HCT116 (cell line): ENCODE measurements around the gene SRGN. TPM values are rescaled to one million over a fixed set of nuclear protein-coding genes. Genes with fewer than 3 reads are reported as not detected.

Experiments
- ATAC-seq: fragments of 200-7000 bp; cut with Tn5 transposase; 2 replicates; pipeline ENCODE4 v1.9.1; 2020; ENCODE audit warnings: mild to moderate bottlenecking, moderate library complexity
- BruUV-seq: library from RNA; stranded (reverse); fragments of 400-500 nt; replicated peaks from 2 replicates; lab custom pipeline; 2021; lab: Mats Ljungman, UMichigan
- CTCF ChIA-PET: fragments of 300-600 bp; sonication (Branson Sonifier 250); formaldehyde crosslinking; loops from one replicate; lab custom pipeline; 2021; ENCODE audit warnings: antibody characterized with exemption; lab: Charles Lee
- POLR2A ChIA-PET: fragments of 300-600, 350-600 bp; sonication (Branson Sonifier 250); formaldehyde crosslinking; loops from one replicate; lab custom pipeline; 2021; ENCODE audit warnings: antibody characterized with exemption; lab: Charles Lee
- RAD21 ChIA-PET, 2 experiments: fragments of 300-600 bp; sonication (Branson Sonifier 250); formaldehyde crosslinking; loops; one replicate each; lab custom pipeline; 2023; ENCODE audit warnings: low total read pairs in 2 of 2; ENCODE audit not compliant: uncharacterized antibody in 2 of 2, unreplicated experiment in 2 of 2, low non-redundant PET in 1 of 2; lab: Charles Lee
- DNase-seq: peaks from one replicate; pipeline ENCODE4 v3.0.0-alpha.2; 2010; ENCODE audit warnings: low read depth, low spot score
- H2AFZ ChIP-seq: fragments of 200-600 bp; shearing (Covaris generic), sonication (generic); 2 replicates; pipeline ENCODE4 v1.6.1; 2017; ENCODE audit warnings: low read depth, mixed run types, mixed read lengths, antibody characterized with exemption, low read length; ENCODE audit not compliant: poor library complexity, severe bottlenecking
- H3K27ac ChIP-seq: 2 replicates; pipeline ENCODE4 v1.5.1; 2012; ENCODE audit warnings: low read depth, low read length
- H3K27me3 ChIP-seq: fragments of 200-600 bp; sonication (generic); 2 replicates; pipeline ENCODE4 v1.6.1; 2016; ENCODE audit warnings: mixed run types, low read length, mixed read lengths; ENCODE audit not compliant: insufficient read depth
- H3K36me3 ChIP-seq, 2 experiments: fragments of 200-500 bp in 1 of 2; fragments of 200-600 bp in 1 of 2; sonication (Bioruptor generic) in 1 of 2; sonication (generic) in 1 of 2; 2 replicates each; pipeline versions ENCODE4 v1.5.1 to v1.6.1; 2014 to 2016; ENCODE audit warnings: low read length in 2 of 2, inconsistent platforms in 1 of 2, mixed read lengths in 1 of 2, mixed run types in 1 of 2; ENCODE audit not compliant: insufficient read depth in 2 of 2, control insufficient read depth in 1 of 2
- H3K4me1 ChIP-seq, 2 experiments: fragments of 200-600 bp in 1 of 2; sonication (generic) in 1 of 2; 2 replicates each; pipeline versions ENCODE4 v1.5.1 to v1.6.1; 2012 to 2017; ENCODE audit warnings: low read length in 2 of 2, inconsistent platforms in 1 of 2, mild to moderate bottlenecking in 1 of 2, mixed read lengths in 1 of 2, mixed run types in 1 of 2, moderate library complexity in 1 of 2; ENCODE audit not compliant: insufficient read depth in 2 of 2, control insufficient read depth in 1 of 2
- H3K4me2 ChIP-seq: fragments of 200-600 bp; sonication (generic); 2 replicates; pipeline ENCODE4 v1.6.1; 2017; ENCODE audit warnings: mixed run types, low read length, mixed read lengths
- H3K4me3 ChIP-seq, 2 experiments: fragments of 200-600 bp in 1 of 2; sonication (generic) in 1 of 2; replicated peaks in 1 of 2; 2 replicates each; pipeline ENCODE4 v1.5.1; 2011 to 2016; ENCODE audit warnings: low read length in 2 of 2, control low read depth in 1 of 2, low read depth in 1 of 2, mild to moderate bottlenecking in 1 of 2, mixed read lengths in 1 of 2, mixed run types in 1 of 2
- H3K79me2 ChIP-seq: fragments of 200-600 bp; sonication (generic); 2 replicates; pipeline ENCODE4 v1.6.1; 2017; ENCODE audit warnings: mild to moderate bottlenecking, mixed run types, low read length, moderate library complexity, mixed read lengths; ENCODE audit not compliant: insufficient read depth
- H3K9ac ChIP-seq: fragments of 200-600 bp; sonication (generic); 2 replicates; pipeline ENCODE4 v1.6.1; 2016; ENCODE audit warnings: low read length, mixed read lengths
- H3K9me2 ChIP-seq: fragments of 200-600 bp; sonication (generic), shearing (Covaris generic); 2 replicates; pipeline ENCODE4 v1.6.1; 2017; ENCODE audit warnings: mixed run types, mild to moderate bottlenecking, moderate library complexity; ENCODE audit not compliant: insufficient read depth
- H3K9me3 ChIP-seq, 2 experiments: fragments of 200-500 bp in 1 of 2; fragments of 200-600 bp in 1 of 2; sonication (Bioruptor generic) in 1 of 2; sonication (generic) in 1 of 2; 2 replicates each; pipeline ENCODE4 v1.6.1; 2014 to 2017; ENCODE audit warnings: low read length in 2 of 2, mixed read lengths in 2 of 2, inconsistent platforms in 1 of 2, low read depth in 1 of 2, mild to moderate bottlenecking in 1 of 2, mixed run types in 1 of 2, moderate library complexity in 1 of 2; ENCODE audit not compliant: control insufficient read depth in 1 of 2, insufficient read depth in 1 of 2
- H4K20me1 ChIP-seq: fragments of 200-600 bp; sonication (generic), shearing (Covaris generic); 2 replicates; pipeline ENCODE4 v1.6.1; 2017; ENCODE audit warnings: mixed run types, mild to moderate bottlenecking, moderate library complexity; ENCODE audit not compliant: insufficient read depth
- CBX3 ChIP-seq: IDR thresholded peaks from 2 replicates; pipeline ENCODE4 v1.6.1; 2012; ENCODE audit warnings: low read depth
- EGR1 ChIP-seq: IDR thresholded peaks from 2 replicates; pipeline ENCODE4 v1.6.1; 2012; ENCODE audit warnings: low read depth
- ELF1 ChIP-seq: IDR thresholded peaks from 2 replicates; pipeline ENCODE4 v1.6.1; 2012; ENCODE audit warnings: low read depth, borderline replicate concordance
- JUND ChIP-seq: IDR thresholded peaks from 2 replicates; pipeline ENCODE4 v1.6.1; 2012
- POLR2A ChIP-seq: IDR thresholded peaks from 2 replicates; pipeline ENCODE4 v1.7.0; 2011; ENCODE audit warnings: borderline replicate concordance; ENCODE audit not compliant: insufficient read depth, insufficient read length; ENCODE audit errors: extremely low read depth
- RAD21 ChIP-seq: IDR thresholded peaks from 2 replicates; pipeline ENCODE4 v1.6.1; 2012; ENCODE audit warnings: low read depth, mild to moderate bottlenecking
- SRF ChIP-seq: IDR thresholded peaks from 2 replicates; pipeline ENCODE4 v1.6.1; 2012; ENCODE audit warnings: low read depth
- YY1 ChIP-seq: IDR thresholded peaks from 2 replicates; pipeline ENCODE4 v1.6.1; 2011; ENCODE audit warnings: low read length, low read depth, moderate library complexity, mild to moderate bottlenecking; ENCODE audit not compliant: insufficient replicate concordance; ENCODE audit errors: extremely low read depth
- intact Hi-C: fragments of 100-400 bp; cut with micrococcal nuclease; formaldehyde crosslinking; loops from 2 replicates; pipeline ENCODE4 v1.10.0; 2022
- total RNA-seq: library from RNA; stranded (reverse); gene quantifications from one replicate; pipeline ENCODE4 v1.2.1, GENCODE V29; 2021; ENCODE audit not compliant: unreplicated experiment
- TF ChIP-seq, protein P1 (sequence below): IDR thresholded peaks from 2 replicates; pipeline ENCODE4 v1.6.1; 2012
- TF ChIP-seq, protein P2 (sequence below): IDR thresholded peaks from 2 replicates; pipeline ENCODE4 v1.6.1; 2012
- TF ChIP-seq, protein P3 (sequence below), 3 experiments: fragments of 200-600 bp in 1 of 3; sonication (generic) in 1 of 3; IDR thresholded peaks in 2 of 3; conservative IDR thresholded peaks in 1 of 3; 2 replicates each; pipeline ENCODE4 v1.5.1; 2012 to 2017; ENCODE audit warnings: low read depth in 2 of 3, low read length in 2 of 3, antibody characterized with exemption in 1 of 3, borderline replicate concordance in 1 of 3, control low read depth in 1 of 3, mild to moderate bottlenecking in 1 of 3, mixed read lengths in 1 of 3, mixed run types in 1 of 3, moderate library complexity in 1 of 3; ENCODE audit not compliant: insufficient read depth in 1 of 3
- TF ChIP-seq, protein P4 (sequence below): IDR thresholded peaks from 2 replicates; pipeline ENCODE4 v1.6.1; 2011; ENCODE audit warnings: mild to moderate bottlenecking, low read length, moderate library complexity; ENCODE audit not compliant: insufficient replicate concordance; ENCODE audit errors: extremely low read depth

The SRGN gene
- total RNA-seq, 1 experiment from 2014 or later: 1.8 TPM

DNA sequence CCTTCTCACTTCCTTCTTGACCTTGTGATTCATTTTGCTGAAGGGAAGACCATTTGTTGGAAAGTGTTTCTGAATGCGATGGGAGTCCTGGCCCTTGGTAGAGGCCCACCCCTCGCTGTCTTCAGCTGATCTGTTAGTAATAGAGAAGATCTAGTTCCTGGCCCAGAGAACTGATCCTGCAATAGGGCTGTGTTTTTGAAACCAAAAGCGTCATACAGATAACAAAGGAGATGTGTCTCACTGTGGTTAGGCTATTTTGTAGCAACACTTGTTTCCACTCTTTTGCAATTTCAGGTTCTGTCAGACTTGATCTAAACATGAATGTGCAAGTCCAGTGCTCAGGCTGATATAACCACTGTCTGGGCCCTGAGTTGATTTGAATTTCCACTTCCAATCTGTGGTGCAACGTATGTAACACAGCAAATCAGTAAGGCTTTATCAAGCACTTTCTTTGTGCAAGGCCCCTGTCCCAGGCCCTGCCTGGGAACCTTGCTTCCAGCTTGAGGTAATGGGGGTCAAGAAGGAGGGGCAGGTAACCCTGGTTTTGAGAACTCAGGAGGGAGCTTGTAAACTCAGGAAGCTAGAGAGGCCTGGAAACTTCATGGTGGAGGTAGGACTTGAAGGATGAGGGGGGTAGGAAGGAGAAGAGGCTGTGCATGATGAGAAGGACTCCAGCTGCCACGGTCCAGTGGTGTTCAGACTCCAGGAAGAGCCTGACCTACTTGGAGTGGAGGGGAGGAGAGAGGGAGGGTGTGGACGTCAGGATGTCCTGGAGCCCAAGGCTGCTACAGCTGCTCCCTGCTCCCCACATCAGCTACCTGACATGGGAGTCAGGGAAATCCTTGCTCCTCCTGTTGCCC, 42.2 kb upstream of the SRGN start:
- no peaks in the 10 kb centered on the region for H4K20me1 ChIP-seq
- H3K36me3 ChIP-seq: no peaks in the 10 kb centered on the region
- no peaks in the 10 kb centered on the region for H3K9me3 ChIP-seq
- TF ChIP-seq POLR2A (no peak), JUND (no peak), CBX3 (no peak), SRF (no peak)
- TF ChIP-seq, protein P1, sequence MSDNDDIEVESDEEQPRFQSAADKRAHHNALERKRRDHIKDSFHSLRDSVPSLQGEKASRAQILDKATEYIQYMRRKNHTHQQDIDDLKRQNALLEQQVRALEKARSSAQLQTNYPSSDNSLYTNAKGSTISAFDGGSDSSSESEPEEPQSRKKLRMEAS: no peak
- TF ChIP-seq, protein P2, sequence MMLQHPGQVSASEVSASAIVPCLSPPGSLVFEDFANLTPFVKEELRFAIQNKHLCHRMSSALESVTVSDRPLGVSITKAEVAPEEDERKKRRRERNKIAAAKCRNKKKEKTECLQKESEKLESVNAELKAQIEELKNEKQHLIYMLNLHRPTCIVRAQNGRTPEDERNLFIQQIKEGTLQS: no peak
- TF ChIP-seq, all 23 proteins: peak for 0
- BruUV-seq: no TSS peak
- Histone ChIP-seq H3K79me2 (no peaks in the 10 kb centered on the region), H3K27me3 (no peaks in the 10 kb centered on the region), H3K9ac (no peak overlapping the region), H3K4me1 (no peaks in the 10 kb centered on the region), H2AFZ (no peak overlapping the region), H3K9me2 (no peaks in the 10 kb centered on the region), H3K4me2 (no peak overlapping the region), H3K4me3 (no peak overlapping the region), H3K27ac (no peak overlapping the region)
- RAD21 ChIA-PET: no interaction called here
- intact Hi-C loops: no loop called here
- DNase-seq (no peak), ATAC-seq (no peak)
- POLR2A ChIA-PET: no interaction called here
- CTCF ChIA-PET: no interaction called here

DNA sequence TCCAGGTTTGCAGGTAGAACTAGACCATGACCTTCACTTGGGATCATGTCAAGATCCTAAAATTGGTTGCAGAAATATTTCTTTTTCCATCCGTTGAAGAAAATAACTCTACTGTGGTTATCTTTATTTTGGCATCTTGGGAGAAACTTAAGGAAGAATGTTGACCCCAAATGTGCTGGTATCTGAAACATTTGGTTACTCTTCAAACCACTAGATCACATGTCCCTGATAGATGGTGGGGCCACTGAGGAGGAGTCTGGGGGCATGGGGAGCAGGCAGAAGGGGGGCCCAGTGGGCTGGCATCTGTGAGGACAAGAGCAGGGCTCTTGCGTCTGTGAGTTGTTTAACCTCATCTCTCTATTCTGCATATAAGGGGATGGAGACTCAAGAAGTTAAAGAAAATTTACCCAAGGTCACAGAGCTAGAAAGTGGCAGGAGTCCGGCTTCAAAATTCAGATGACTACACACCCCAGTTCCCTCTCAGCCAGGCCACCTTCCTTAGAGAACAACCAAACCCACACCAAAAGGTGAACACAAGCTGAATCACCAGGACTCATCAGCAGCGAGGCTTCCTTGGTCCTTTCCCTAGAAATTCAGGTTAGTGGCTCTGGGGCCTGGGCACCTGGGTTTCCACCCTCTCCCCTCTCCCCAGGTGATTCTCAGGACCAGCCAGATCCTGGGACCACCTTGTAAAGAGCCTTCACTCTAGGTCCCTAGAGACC, 40.6 kb upstream of the SRGN start:
- Histone ChIP-seq H3K9me2 (no peaks in the 10 kb centered on the region), H3K79me2 (no peaks in the 10 kb centered on the region), H2AFZ (no peak overlapping the region), H4K20me1 (no peaks in the 10 kb centered on the region), H3K4me1 (no peaks in the 10 kb centered on the region), H3K9ac (no peak overlapping the region), H3K27ac (no peak overlapping the region), H3K4me2 (no peak overlapping the region), H3K9me3 (no peaks in the 10 kb centered on the region), H3K27me3 (no peaks in the 10 kb centered on the region), H3K36me3 (no peaks in the 10 kb centered on the region), H3K4me3 (no peak overlapping the region)
- intact Hi-C loops: no loop called here
- BruUV-seq: no TSS peak
- no peak for ATAC-seq
- no peak for DNase-seq
- CTCF ChIA-PET: no interaction called here
- RAD21 ChIA-PET: no interaction called here
- POLR2A ChIA-PET: no interaction called here
- TF ChIP-seq EGR1 (no peak), ELF1 (no peak), YY1 (no peak), RAD21 (no peak)
- TF ChIP-seq, protein P2: no peak
- TF ChIP-seq, protein P3, sequence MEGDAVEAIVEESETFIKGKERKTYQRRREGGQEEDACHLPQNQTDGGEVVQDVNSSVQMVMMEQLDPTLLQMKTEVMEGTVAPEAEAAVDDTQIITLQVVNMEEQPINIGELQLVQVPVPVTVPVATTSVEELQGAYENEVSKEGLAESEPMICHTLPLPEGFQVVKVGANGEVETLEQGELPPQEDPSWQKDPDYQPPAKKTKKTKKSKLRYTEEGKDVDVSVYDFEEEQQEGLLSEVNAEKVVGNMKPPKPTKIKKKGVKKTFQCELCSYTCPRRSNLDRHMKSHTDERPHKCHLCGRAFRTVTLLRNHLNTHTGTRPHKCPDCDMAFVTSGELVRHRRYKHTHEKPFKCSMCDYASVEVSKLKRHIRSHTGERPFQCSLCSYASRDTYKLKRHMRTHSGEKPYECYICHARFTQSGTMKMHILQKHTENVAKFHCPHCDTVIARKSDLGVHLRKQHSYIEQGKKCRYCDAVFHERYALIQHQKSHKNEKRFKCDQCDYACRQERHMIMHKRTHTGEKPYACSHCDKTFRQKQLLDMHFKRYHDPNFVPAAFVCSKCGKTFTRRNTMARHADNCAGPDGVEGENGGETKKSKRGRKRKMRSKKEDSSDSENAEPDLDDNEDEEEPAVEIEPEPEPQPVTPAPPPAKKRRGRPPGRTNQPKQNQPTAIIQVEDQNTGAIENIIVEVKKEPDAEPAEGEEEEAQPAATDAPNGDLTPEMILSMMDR (IDR thresholded peaks at IDR 0.05 in 2 of 3, conservative IDR thresholded peaks at IDR 0.05 in 1 of 3; ENCODE audit: borderline replicate concordance in 1 of 3, insufficient read depth in 1 of 3, low read depth in 2 of 3, low read length in 2 of 3): no peak
- TF ChIP-seq, protein P4, sequence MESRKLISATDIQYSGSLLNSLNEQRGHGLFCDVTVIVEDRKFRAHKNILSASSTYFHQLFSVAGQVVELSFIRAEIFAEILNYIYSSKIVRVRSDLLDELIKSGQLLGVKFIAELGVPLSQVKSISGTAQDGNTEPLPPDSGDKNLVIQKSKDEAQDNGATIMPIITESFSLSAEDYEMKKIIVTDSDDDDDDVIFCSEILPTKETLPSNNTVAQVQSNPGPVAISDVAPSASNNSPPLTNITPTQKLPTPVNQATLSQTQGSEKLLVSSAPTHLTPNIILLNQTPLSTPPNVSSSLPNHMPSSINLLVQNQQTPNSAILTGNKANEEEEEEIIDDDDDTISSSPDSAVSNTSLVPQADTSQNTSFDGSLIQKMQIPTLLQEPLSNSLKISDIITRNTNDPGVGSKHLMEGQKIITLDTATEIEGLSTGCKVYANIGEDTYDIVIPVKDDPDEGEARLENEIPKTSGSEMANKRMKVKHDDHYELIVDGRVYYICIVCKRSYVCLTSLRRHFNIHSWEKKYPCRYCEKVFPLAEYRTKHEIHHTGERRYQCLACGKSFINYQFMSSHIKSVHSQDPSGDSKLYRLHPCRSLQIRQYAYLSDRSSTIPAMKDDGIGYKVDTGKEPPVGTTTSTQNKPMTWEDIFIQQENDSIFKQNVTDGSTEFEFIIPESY: no peak
